HG03196 (cell line): ENCODE measurements around the gene SLX9.

Experiments
- ATAC-seq: cut with Tn5 transposase; IDR thresholded peaks from one replicate; pipeline ENCODE4 v1.9.1; 2021; ENCODE audit not compliant: unreplicated experiment

SLX9 gene

GRCh38 chr21:44939532-44940115 lies at the start of gene SLX9:
SLX9 (plus strand) TSS chr21:44940029; CDS start chr21:44940058, 29 bp downstream.
- ATAC-seq = peak; percentile 66

- no peak for ATAC-seq
Observed at GRCh38 chr21:44890338-44890931, 49.4 kb upstream of the SLX9 start.

GRCh38 chr21:44890961-44891541 lies 48.8 kb upstream of the SLX9 start:
- no peak for ATAC-seq

- no peak for ATAC-seq
Observed at GRCh38 chr21:44891631-44892031, 48.2 kb upstream of the SLX9 start.

GRCh38 chr21:44892095-44892494 lies 47.7 kb upstream of the SLX9 start:
- ATAC-seq = no peak

- ATAC-seq = peak; percentile 44
Observed at GRCh38 chr21:44892536-44893277, 47.1 kb upstream of the SLX9 start.

GRCh38 chr21:44893278-44893556 lies 46.6 kb upstream of the SLX9 start:
- no peak for ATAC-seq

GRCh38 chr21:44893948-44894656 lies 45.7 kb upstream of the SLX9 start:
- no peak for ATAC-seq

GRCh38 chr21:44894687-44895302 lies 45.0 kb upstream of the SLX9 start:
- no peak for ATAC-seq

- ATAC-seq = no peak
Observed at GRCh38 chr21:44895859-44896258, 44.0 kb upstream of the SLX9 start.

GRCh38 chr21:44896561-44897286 lies 43.1 kb upstream of the SLX9 start:
- ATAC-seq = no peak

GRCh38 chr21:44897326-44898010 lies 42.4 kb upstream of the SLX9 start:
- no peak for ATAC-seq

- ATAC-seq = no peak
Observed at GRCh38 chr21:44898011-44898488, 41.8 kb upstream of the SLX9 start.

GRCh38 chr21:44898851-44899767 lies 40.7 kb upstream of the SLX9 start:
- no peak for ATAC-seq

- ATAC-seq = no peak
Observed at GRCh38 chr21:44899768-44900558, 39.9 kb upstream of the SLX9 start.

- ATAC-seq = no peak
Observed at GRCh38 chr21:44900559-44901251, 39.1 kb upstream of the SLX9 start.

GRCh38 chr21:44901391-44902074 lies 38.3 kb upstream of the SLX9 start:
- ATAC-seq = no peak
